ENCODE measurements around the gene HELT.
"Not testable (repeated sequence)": the region's sequence is repeated elsewhere in the genome, so short reads cannot be mapped to it uniquely, and the experiment has no call there.

HELT gene

DNA sequence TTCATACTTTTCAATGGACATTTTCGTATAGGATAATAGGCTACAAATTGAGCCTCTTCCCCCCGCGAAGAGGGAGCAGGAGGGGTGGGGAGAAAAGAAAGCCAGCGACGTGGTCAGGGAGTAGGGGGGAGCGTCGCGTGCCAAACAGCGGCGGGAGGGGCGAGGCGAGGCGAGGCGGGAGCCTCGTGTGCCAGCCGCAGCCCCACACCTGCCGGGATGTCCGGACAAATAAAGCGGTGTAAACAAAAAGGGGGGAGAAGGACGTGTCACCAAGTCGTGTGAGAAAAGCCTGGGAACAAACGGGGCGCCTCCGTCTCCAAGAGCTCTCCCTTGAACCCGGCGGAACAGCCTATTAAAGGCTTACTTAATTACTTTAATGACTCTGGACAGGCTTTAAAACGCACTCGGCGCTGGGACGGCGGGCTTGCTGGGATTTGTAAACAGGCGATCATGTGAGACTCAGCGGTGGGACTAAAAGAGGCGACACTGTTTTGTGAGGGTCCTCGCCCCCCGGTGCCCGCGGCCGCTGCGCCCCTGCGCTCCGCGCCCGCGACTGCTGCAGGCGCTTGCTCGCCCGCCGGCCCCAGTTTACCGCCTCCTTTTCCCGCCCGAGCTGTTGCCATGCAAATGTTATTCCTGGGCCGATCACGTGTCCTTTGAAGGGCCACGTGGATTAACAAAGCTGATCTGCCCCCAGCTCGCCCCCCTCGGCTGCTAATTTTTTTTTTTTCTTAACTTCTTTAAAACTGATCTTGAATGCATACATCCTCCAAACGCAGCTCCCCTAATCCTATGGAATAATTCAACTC, at the start of gene HELT:
Gene HELT, plus strand, starts transcription at position 527 of the 809 bp plus-strand sequence. CDS start 439 bp downstream, outside the sequence.
- DNase-seq (ENCODE audit: low read depth in 1 of 2, low spot score in 1 of 2), result no peak

GRCh38 chr4:184968784-184969201, 49.5 kb upstream of the HELT start:
- no peak for DNase-seq (ENCODE audit: low read depth in 1 of 2, low spot score in 1 of 2)

DNA sequence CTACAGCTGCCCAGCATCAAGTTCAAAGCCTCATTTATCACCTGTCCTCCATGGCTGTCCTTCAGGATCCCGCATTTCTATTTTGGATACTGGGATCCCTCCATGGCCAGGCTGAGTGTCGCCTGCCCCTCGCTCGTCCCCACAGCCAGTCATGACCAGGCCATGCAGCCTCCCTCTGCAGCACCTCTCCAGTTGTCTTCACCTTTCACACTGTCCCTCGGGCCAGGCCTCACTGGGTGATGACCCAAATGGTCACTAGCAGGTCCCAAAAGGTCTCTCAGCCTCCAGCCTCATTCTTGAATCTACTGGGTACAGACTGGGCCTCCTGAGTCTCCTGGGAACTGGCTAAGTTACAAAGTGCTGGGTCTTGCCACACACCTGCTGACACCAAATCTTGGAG, 48.7 kb upstream of the HELT start:
- DNase-seq (ENCODE audit: low read depth in 1 of 2, low spot score in 1 of 2), result no peak

- DNase-seq (ENCODE audit: low read depth in 1 of 2, low spot score in 1 of 2), result no peak
Observed at GRCh38 chr4:184972991-184973390, 45.3 kb upstream of the HELT start.

- DNase-seq (ENCODE audit: low read depth in 1 of 2, low spot score in 1 of 2), result not testable (repeated sequence)
Observed at GRCh38 chr4:184976348-184976747, 41.9 kb upstream of the HELT start.

DNA sequence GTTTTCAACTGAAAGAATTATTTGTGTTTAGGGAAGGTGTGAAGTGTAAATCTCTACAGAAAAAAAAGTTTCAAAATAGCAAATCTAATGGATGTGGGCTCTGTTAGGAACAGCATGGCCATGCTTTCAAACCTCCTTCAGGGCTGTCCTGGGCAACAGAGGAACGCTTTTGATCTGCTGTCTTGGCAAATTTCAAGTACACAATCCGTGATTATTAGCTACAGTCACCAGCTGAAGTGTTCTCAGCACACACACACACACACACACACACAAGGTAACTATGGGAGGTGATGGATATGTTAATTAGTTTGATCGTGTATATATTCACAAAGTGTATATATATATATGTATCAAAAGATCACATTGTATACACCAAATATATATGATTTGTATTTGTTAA, 40.5 kb upstream of the HELT start:
- no peak for DNase-seq (ENCODE audit: low read depth in 1 of 2, low spot score in 1 of 2)

DNA sequence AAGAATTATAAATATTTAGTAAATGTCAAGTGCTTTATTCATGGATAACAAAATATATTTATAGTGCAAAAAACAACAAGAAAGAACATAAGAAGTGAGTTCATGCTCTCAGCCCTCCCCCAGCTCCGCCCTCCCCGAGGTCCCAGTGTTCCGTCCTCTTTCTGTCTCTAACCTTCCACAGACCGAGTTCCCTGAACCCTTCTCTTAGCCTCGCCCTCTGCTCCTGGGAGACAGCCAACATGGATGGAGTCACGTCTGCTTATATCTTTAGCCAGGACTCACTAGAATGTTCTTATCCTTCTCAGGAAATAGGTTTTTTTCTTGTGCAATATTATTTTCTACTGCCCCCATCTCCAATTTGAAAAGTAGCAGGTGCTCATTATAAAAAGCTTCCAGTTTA, 40.1 kb upstream of the HELT start:
- DNase-seq (ENCODE audit: low read depth in 1 of 2, low spot score in 1 of 2), result no peak

GRCh38 chr4:184979461-184980124, 38.7 kb upstream of the HELT start:
- DNase-seq (ENCODE audit: low read depth in 1 of 2, low spot score in 1 of 2), result no peak

- DNase-seq (ENCODE audit: low read depth in 1 of 2, low spot score in 1 of 2), result no peak
Observed at GRCh38 chr4:184980261-184980660, 38.0 kb upstream of the HELT start.

DNA sequence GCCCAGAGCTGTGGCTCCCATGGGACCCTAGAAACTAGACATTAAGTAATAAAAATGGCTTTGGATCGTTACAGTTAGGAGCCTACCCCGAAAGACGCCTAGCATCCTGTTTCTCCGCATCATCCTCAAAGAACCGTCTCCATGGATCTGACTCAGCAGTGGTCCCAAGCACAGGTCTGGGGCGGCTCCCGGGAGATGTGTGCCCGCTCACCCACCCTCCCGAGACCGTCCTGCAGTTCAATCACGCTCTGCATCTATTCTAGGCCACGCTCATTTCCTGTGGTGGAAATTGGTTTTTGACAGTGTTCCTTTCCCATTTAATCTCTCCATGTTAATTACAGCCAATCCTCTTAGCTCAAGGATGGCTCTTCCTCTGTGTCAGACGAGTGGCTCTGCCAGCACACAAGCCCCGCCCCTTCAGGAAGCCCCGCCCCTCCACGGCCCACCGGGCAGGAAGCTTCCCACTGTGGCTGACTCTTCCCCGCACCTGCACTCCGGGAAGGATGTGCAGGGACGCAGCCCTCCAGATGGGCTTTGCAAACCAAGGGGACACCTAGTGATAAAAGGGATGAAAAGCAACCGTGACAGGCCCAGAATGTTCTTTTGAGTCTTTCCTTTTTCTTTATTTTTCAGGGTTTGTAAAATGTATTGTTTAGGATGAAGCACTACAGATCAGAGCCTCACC, 34.5 kb upstream of the HELT start:
- peak in 1 of 2 donors; percentile 57 for DNase-seq (ENCODE audit: low read depth in 1 of 2, low spot score in 1 of 2)

- no peak for DNase-seq (ENCODE audit: low read depth in 1 of 2, low spot score in 1 of 2)
Observed at GRCh38 chr4:184987493-184988031, 30.7 kb upstream of the HELT start.

- no peak for DNase-seq (ENCODE audit: low read depth in 1 of 2, low spot score in 1 of 2)
Observed at GRCh38 chr4:184988611-184989010, 29.7 kb upstream of the HELT start.

GRCh38 chr4:184989283-184989682, 29.0 kb upstream of the HELT start:
- not testable (repeated sequence) for DNase-seq (ENCODE audit: low read depth in 1 of 2, low spot score in 1 of 2)

DNA sequence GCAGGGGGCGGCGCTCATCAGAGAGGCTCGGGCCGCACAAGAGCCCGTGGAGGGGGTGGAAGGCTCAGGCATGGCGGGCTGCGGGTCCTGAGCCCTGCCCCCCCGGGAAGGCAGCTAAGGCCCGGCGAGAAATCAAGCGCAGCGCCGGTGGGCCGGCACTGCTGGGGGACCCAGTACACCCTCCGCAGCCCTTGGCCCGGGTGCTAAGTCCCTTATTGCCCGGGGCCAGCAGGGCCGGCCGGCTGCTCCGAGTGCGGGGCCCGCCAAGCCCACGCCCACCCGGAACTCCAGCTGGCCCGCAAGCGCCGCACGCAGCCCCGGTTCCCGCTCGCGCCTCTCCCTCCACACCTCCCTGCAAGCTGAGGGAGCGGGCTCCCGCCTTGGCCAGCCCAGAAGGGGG, 28.2 kb upstream of the HELT start:
- not testable (repeated sequence) for DNase-seq (ENCODE audit: low read depth in 1 of 2, low spot score in 1 of 2)

DNA sequence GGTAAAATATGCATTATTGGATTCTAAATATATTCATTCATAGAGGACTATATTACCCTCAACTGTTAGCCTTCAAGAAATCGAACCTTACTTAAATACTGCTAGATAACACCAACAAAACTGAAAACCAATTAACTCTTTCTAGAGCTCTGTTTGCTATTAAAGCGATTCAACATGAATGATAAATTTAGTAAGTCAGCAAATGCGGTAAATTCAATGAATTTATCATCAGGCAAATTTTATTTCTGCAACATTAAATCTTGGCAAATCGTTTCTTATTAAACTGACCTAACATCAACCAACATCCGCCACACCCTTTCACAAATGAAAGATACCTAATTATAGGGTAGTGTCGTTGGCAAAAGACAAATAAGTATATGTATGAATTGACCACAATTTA, 26.4 kb upstream of the HELT start:
- no peak for DNase-seq (ENCODE audit: low read depth in 1 of 2, low spot score in 1 of 2)

GRCh38 chr4:184992422-184992821, 25.9 kb upstream of the HELT start:
- DNase-seq (ENCODE audit: low read depth in 1 of 2, low spot score in 1 of 2), result no peak

- DNase-seq (ENCODE audit: low read depth in 1 of 2, low spot score in 1 of 2), result no peak
Observed at GRCh38 chr4:184993247-184993646, 25.0 kb upstream of the HELT start.

GRCh38 chr4:184994010-184994622, 24.2 kb upstream of the HELT start:
- no peak for DNase-seq (ENCODE audit: low read depth in 1 of 2, low spot score in 1 of 2)

GRCh38 chr4:184994623-184995010, 23.7 kb upstream of the HELT start:
- no peak for DNase-seq (ENCODE audit: low read depth in 1 of 2, low spot score in 1 of 2)

DNA sequence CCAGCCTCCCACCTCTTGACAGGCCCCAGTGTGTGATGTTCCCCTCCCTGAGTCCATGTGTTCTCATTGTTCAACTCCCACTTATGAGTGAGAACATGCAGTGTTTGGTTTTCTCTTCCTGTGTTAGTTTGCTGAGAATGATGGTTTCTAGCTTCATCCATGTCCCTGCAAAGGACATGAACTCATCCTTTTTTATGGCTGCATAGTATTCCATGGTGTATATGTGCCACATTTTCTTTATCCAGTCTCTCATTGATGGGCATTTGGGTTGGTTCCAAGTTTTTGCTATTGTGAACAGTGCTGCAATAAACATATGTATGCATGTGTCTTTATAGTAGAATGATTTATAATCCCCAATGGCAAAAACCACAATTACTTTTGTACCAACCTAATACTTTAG, 20.6 kb upstream of the HELT start:
- not testable (repeated sequence) for DNase-seq (ENCODE audit: low read depth in 1 of 2, low spot score in 1 of 2)

DNA sequence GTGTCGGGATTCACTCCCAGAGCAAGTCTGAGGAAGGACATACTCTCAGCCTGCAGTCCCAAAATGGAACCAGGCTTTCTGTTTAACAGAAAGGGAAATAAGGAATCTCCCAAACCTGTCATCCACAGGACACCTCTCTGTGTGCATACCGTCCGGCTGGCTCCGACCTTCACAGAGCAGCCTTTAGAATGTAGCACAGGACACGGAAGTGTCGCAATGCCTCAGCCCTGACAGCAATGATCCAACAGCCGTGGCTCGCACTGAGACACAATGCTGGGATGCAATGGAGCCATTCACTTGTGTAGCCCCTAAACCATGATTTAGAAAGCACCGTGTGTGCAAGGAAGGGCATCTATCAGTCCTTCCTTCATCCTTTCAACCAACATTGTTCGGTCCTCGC, 15.5 kb upstream of the HELT start:
- no peak for DNase-seq (ENCODE audit: low read depth in 1 of 2, low spot score in 1 of 2)
